CD14-positive monocyte (primary cell): Measurements from ENCODE around the gene TRIOBP. TPM values are rescaled to one million over a fixed set of nuclear protein-coding genes. Genes with fewer than 3 reads are reported as not detected.

ENCODE experiments used
- DNase-seq, 3 donors: peaks; one replicate each; pipeline ENCODE4 v3.0.0-alpha.2; 2011 to 2022
- H2AFZ ChIP-seq: 2 replicates; pipeline ENCODE4 v1.6.0; 2012; ENCODE audit warnings: mild to moderate bottlenecking, low read depth, low read length, inconsistent platforms; ENCODE audit not compliant: insufficient read depth, poor library complexity, severe bottlenecking
- H3K27ac ChIP-seq, 2 donors: 1 replicate in 1 of 2; 2 replicates in 1 of 2; pipeline ENCODE4 v1.5.1; 2012 to 2013; ENCODE audit warnings: low read length in 2 of 2, control low read depth in 1 of 2, inconsistent platforms in 1 of 2, low read depth in 1 of 2, mild to moderate bottlenecking in 1 of 2
- H3K27me3 ChIP-seq, 2 donors: one replicate each; pipeline versions ENCODE4 v1.6.0 to v1.6.1; 2011 to 2013; ENCODE audit warnings: low read length in 2 of 2; ENCODE audit not compliant: control insufficient read depth in 2 of 2, insufficient read depth in 2 of 2
- H3K36me3 ChIP-seq, 2 donors: replicated peaks in 1 of 2; 1 replicate in 1 of 2; 2 replicates in 1 of 2; pipeline versions ENCODE4 v1.5.1 to v1.6.1; 2012 to 2013; ENCODE audit warnings: low read length in 2 of 2, control low read depth in 1 of 2, inconsistent platforms in 1 of 2, mild to moderate bottlenecking in 1 of 2; ENCODE audit not compliant: insufficient read depth in 2 of 2, control insufficient read depth in 1 of 2
- H3K4me1 ChIP-seq, 2 donors: 1 replicate in 1 of 2; 2 replicates in 1 of 2; pipeline versions ENCODE4 v1.5.1 to v1.6.1; 2012 to 2013; ENCODE audit warnings: low read length in 2 of 2, control low read depth in 1 of 2, inconsistent platforms in 1 of 2, mild to moderate bottlenecking in 1 of 2, moderate library complexity in 1 of 2; ENCODE audit not compliant: insufficient read depth in 2 of 2, control insufficient read depth in 1 of 2
- H3K4me2 ChIP-seq: replicated peaks from 2 replicates; pipeline ENCODE3; 2012; ENCODE audit warnings: low read length, moderate library complexity, mild to moderate bottlenecking; ENCODE audit not compliant: poor library complexity, severe bottlenecking; ENCODE audit errors: extremely low read depth
- H3K4me3 ChIP-seq, 3 experiments: fragments of 200-600 bp in 1 of 3; sonication (generic) in 1 of 3; replicated peaks in 1 of 3; 1 replicate in 2 of 3; 2 replicates in 1 of 3; pipeline ENCODE4 v1.5.1; 2011 to 2013; ENCODE audit warnings: low read length in 3 of 3, mild to moderate bottlenecking in 3 of 3, control low read depth in 2 of 3, low read depth in 2 of 3, inconsistent platforms in 1 of 3, moderate library complexity in 1 of 3
- H3K79me2 ChIP-seq: 2 replicates; pipeline ENCODE4 v1.6.0; 2012; ENCODE audit warnings: mild to moderate bottlenecking, control low read depth, inconsistent platforms, low read length, moderate library complexity; ENCODE audit not compliant: insufficient read depth
- H3K9ac ChIP-seq: 2 replicates; pipeline ENCODE4 v1.6.0; 2017; ENCODE audit warnings: low read length, mild to moderate bottlenecking; ENCODE audit not compliant: insufficient read depth, poor library complexity, severe bottlenecking
- H3K9me3 ChIP-seq, 2 donors: replicated peaks in 1 of 2; 1 replicate in 1 of 2; 2 replicates in 1 of 2; pipeline versions ENCODE4 v1.5.1 to v1.6.1; 2012 to 2013; ENCODE audit warnings: low read length in 2 of 2, control low read depth in 1 of 2; ENCODE audit not compliant: control insufficient read depth in 1 of 2, insufficient read depth in 1 of 2
- H4K20me1 ChIP-seq: 2 replicates; pipeline ENCODE4 v1.6.0; 2012; ENCODE audit warnings: mild to moderate bottlenecking, low read length, control low read depth, moderate library complexity; ENCODE audit not compliant: insufficient read depth
- H3K27ac Mint-ChIP-seq, 7 donors: one replicate each; pipeline ENCODE4 v1.8.0; 2020; ENCODE audit warnings: mild to moderate bottlenecking in 7 of 7, mixed read lengths in 7 of 7, moderate library complexity in 6 of 7, inconsistent platforms in 2 of 7
- H3K27me3 Mint-ChIP-seq, 3 donors: one replicate each; pipeline ENCODE4 v1.8.0; 2021 to 2022; ENCODE audit warnings: low read depth in 3 of 3, mild to moderate bottlenecking in 3 of 3, mixed read lengths in 3 of 3, moderate library complexity in 3 of 3, inconsistent platforms in 1 of 3
- H3K36me3 Mint-ChIP-seq, 2 donors: one replicate each; pipeline ENCODE4 v1.8.0; 2020; ENCODE audit warnings: mixed read lengths in 2 of 2, inconsistent platforms in 1 of 2, mild to moderate bottlenecking in 1 of 2
- H3K4me1 Mint-ChIP-seq: one replicate; pipeline ENCODE4 v1.8.0; 2020; ENCODE audit warnings: mild to moderate bottlenecking, mixed read lengths
- H3K4me3 Mint-ChIP-seq, 2 donors: one replicate each; pipeline ENCODE4 v1.8.0; 2020; ENCODE audit warnings: mild to moderate bottlenecking in 2 of 2, mixed read lengths in 2 of 2, moderate library complexity in 1 of 2
- H3K9me3 Mint-ChIP-seq, 7 donors: one replicate each; pipeline ENCODE4 v1.8.0; 2020 to 2022; ENCODE audit warnings: mixed read lengths in 7 of 7, mild to moderate bottlenecking in 6 of 7, moderate library complexity in 6 of 7, inconsistent platforms in 2 of 7
- CTCF ChIP-seq: fragments of 200-600 bp; IDR thresholded peaks from one replicate; pipeline ENCODE4 v1.8.0; 2022; ENCODE audit warnings: antibody characterized with exemption, mild to moderate bottlenecking
- WGBS: methylation state at CpG from one replicate; pipeline ENCODE4 v1.1.5; 2013; ENCODE audit warnings: missing lambda C conversion rate; ENCODE audit not compliant: insufficient coverage; 5-methylcytosine and 5-hydroxymethylcytosine counted together
- intact Hi-C, 2 donors: fragments of 100-400 bp; cut with micrococcal nuclease; formaldehyde crosslinking; loops; one replicate each; pipeline versions ENCODE4 v1.15.0 to v1.15.1; 2023
- polyA plus RNA-seq, 3 donors: library from polyadenylated mRNA; depleted of rRNA in 1 of 3; unstranded in 2 of 3; stranded (reverse) in 1 of 3; fragments of 300-500 nt in 2 of 3; fragments of >200 nt in 1 of 3; fragmentation: Illumina TruSeq in 2 of 3; gene quantifications; 1 replicate in 2 of 3; 2 replicates in 1 of 3; pipeline ENCODE4 v1.2.3, GENCODE V29; 2012 to 2021

TRIOBP gene
- polyA plus RNA-seq, 3 donors: 43.0 to 46.6 (median 44.7) TPM

- Histone ChIP-seq H3K4me1 (peaks cover 46 to 51% of the 10 kb centered on the region in 2 donors), H3K9me3 (peaks cover 0 to 5% of the 10 kb centered on the region in 2 donors), H3K27me3 (peaks cover 25 to 48% of the 10 kb centered on the region in 2 donors), H3K4me3 (peak overlapping the region; percentile 38 to 79 (median 68)), H3K79me2 (peaks cover 11% of the 10 kb centered on the region), H3K9ac (peak overlapping the region; percentile 48), H3K27ac (no peak overlapping the region), H3K36me3 (no peaks in the 10 kb centered on the region), H3K4me2 (peak overlapping the region; percentile 91), H2AFZ (peak overlapping the region; percentile 91), H4K20me1 (peaks cover 7% of the 10 kb centered on the region)
- WGBS: 1% methylated on average over 10 of the region's 13 CpGs
- H3K4me1 Mint-ChIP-seq: peaks cover 39% of the 10 kb centered on the region
- intact Hi-C loops: loop anchor here in 1 of 2 donors (10.0 kb wide), 1 partner anchor 117 kb away; the partner anchor contains the start of gene NOL12
- H3K27me3 Mint-ChIP-seq: peaks cover 51 to 58% (median 56%) of the 10 kb centered on the region in 3 donors
- no peak for DNase-seq
- peaks cover 8 to 16% of the 10 kb centered on the region in 2 donors for H3K36me3 Mint-ChIP-seq
- H3K27ac Mint-ChIP-seq: peak overlapping the region in 2 of 7 donors; percentile 80 to 82
- H3K9me3 Mint-ChIP-seq: peaks cover 0 to 17% (median 7%) of the 10 kb centered on the region in 7 donors
- H3K4me3 Mint-ChIP-seq: peak overlapping the region; percentile 71 to 90
- no peak for TF ChIP-seq CTCF
Measured at GRCh38 chr22:37801946-37802309, 105.1 kb downstream of the TRIOBP start.

GRCh38 chr22:37802310-37803194 is 105.7 kb downstream of the TRIOBP start:
- intact Hi-C loops: loop anchor here in 1 of 2 donors (10.0 kb wide), 1 partner anchor 118 kb away; the partner anchor contains the start of gene NOL12
- H3K27me3 Mint-ChIP-seq: peaks cover 57 to 64% (median 59%) of the 10 kb centered on the region in 3 donors
- H3K4me1 Mint-ChIP-seq: peaks cover 45% of the 10 kb centered on the region
- no peaks in the 10 kb centered on the region for H3K36me3 ChIP-seq
- H3K27ac ChIP-seq: no peak overlapping the region
- peaks cover 8 to 16% of the 10 kb centered on the region in 2 donors for H3K36me3 Mint-ChIP-seq
- no peak for TF ChIP-seq CTCF
- H3K27ac Mint-ChIP-seq: peak overlapping the region in 1 of 7 donors; percentile 46
- peak overlapping the region; percentile 91 for H2AFZ ChIP-seq
- peaks cover 52 to 57% of the 10 kb centered on the region in 2 donors for H3K4me1 ChIP-seq
- H3K4me3 ChIP-seq: peak overlapping the region; percentile 38 to 79 (median 68)
- peak overlapping the region; percentile 91 for H3K4me2 ChIP-seq
- peaks cover 0 to 5% of the 10 kb centered on the region in 2 donors for H3K9me3 ChIP-seq
- peak overlapping the region; percentile 75 to 88 for H3K4me3 Mint-ChIP-seq
- peaks cover 25 to 54% of the 10 kb centered on the region in 2 donors for H3K27me3 ChIP-seq
- H4K20me1 ChIP-seq: peaks cover 13% of the 10 kb centered on the region
- peak in 1 of 3 donors; percentile 22 for DNase-seq
- H3K9me3 Mint-ChIP-seq: peaks cover 0 to 17% (median 7%) of the 10 kb centered on the region in 7 donors
- H3K79me2 ChIP-seq: peaks cover 11% of the 10 kb centered on the region
- H3K9ac ChIP-seq: peak overlapping the region; percentile 48
- 2% methylated on average over 46 of the region's 63 CpGs for WGBS
